LNCaP clone FGC (cell line): ENCODE results near the gene ZNF76.

Source experiments
- DNase-seq: peaks from one replicate; pipeline ENCODE4 v3.0.0-alpha.2; 2011; ENCODE audit warnings: low read depth
- H3K4me3 ChIP-seq: 2 replicates; pipeline ENCODE4 v1.5.1; 2011; ENCODE audit warnings: mild to moderate bottlenecking, low read depth, low read length, control low read depth
- CTCF ChIP-seq: IDR thresholded peaks from 2 replicates; pipeline ENCODE4 v1.5.1; 2012; ENCODE audit warnings: mild to moderate bottlenecking; ENCODE audit not compliant: control insufficient read depth, insufficient read depth; ENCODE audit errors: extremely low read depth

The ZNF76 gene

GRCh38 chr6:35273822-35274559 is 14.5 kb downstream of the ZNF76 start:
- TF ChIP-seq CTCF: no peak
- no peak overlapping the region for H3K4me3 ChIP-seq
- DNase-seq: no peak

DNA sequence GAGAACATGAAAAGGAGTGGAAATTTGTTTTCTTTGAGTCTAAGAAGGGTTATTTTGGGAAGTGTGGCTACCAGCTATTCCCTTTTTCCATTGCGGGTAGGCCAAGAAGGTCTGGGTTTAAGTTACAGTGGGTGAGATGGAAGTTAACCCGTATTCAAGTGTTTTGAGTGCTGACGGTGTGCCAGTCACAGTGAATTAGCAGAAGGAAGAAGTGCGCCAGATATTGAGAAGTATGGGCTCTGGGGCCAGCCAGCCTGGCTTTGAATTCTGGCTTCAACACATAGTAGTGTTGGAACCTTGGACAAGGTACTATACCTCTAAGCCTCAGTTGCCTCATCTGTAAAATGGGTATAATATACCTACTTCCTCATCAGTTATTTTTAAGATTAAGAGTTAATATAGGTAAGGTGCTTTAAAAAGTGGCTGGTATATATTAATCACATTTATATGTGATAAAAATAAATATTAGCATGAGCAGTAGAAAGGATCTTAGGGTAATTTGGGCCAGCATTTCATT is 16.3 kb downstream of the ZNF76 start:
- DNase-seq: no peak
- H3K4me3 ChIP-seq: no peak overlapping the region
- no peak for TF ChIP-seq CTCF

DNA sequence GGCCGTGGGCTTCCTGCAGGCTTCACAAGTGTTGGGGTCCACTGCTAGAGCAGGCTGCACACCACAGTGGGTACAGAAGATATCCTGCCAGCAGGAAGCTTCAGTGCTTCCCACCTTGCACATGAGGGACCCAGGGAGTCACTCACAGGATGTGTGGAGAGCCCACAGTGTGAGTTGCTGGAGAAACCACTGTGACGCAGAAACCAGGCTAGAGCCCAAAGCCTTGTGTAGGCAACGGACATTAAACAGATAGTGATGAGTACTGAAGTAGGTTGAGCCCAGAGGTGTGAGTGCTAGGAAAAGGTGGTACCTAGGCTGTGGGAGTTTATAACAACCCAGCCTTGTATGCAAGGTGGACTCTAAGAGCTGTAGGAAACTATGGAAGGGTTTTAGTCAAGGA is 19.2 kb downstream of the ZNF76 start:
- TF ChIP-seq CTCF: no peak
- DNase-seq: no peak
- no peak overlapping the region for H3K4me3 ChIP-seq

GRCh38 chr6:35280903-35281302 is 21.4 kb downstream of the ZNF76 start:
- H3K4me3 ChIP-seq: no peak overlapping the region
- TF ChIP-seq CTCF: no peak
- DNase-seq: no peak

- TF ChIP-seq CTCF: no peak
- H3K4me3 ChIP-seq: no peak overlapping the region
- no peak for DNase-seq
Observed at GRCh38 chr6:35282472-35282871, 22.9 kb downstream of the ZNF76 start.

- TF ChIP-seq CTCF: no peak
- H3K4me3 ChIP-seq: no peak overlapping the region
- no peak for DNase-seq
Observed at GRCh38 chr6:35283361-35283760, 23.8 kb downstream of the ZNF76 start.

DNA sequence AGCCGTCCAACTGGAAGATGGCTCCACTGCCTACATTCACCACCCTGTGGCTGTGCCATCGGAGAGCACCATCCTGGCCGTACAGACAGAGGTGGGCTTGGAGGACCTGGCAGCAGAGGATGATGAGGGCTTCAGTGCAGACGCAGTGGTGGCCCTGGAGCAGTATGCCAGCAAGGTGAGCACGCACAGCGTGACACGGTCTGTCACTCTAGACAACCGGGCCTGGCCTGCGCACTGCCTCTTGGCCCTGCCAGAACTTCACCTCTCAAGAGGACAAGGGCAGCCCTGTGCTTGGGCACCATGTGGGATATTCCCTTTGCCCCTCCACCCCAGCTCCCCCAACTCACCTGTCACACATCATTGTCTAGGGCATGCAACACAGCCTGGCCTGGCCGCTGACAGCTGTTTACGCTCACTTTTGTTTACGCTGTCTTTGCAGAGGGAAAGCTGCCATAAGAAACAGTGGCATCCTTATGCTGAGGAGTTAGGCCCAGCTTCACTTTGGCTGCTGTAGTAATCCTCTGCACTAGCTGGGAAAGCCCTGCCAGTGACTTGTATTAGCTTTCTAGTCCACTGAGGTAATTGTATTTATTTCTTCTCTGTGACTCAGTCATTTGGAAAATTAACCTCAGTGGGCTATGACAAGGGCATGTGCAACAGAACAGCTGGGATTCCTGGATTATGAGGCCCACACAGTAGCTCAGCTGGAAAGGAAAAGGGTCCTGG is 28.3 kb downstream of the ZNF76 start:
- TF ChIP-seq CTCF: no peak
- DNase-seq: no peak
- no peak overlapping the region for H3K4me3 ChIP-seq
